K562 (cell line): ENCODE measurements around the gene SCNN1B. TPM values are rescaled to one million over a fixed set of nuclear protein-coding genes. Genes with fewer than 3 reads are reported as not detected.

Source experiments
- ATAC-seq: fragments of 200-7000 bp; cut with Tn5 transposase; 3 replicates; pipeline ENCODE4 v1.9.1; 2020; ENCODE audit warnings: moderate library complexity
- BruUV-seq: library from RNA; stranded (reverse); fragments of 400-500 nt; replicated peaks from 2 replicates; lab custom pipeline; 2021; lab: Mats Ljungman, UMichigan
- CTCF ChIA-PET: fragments of 300-600 bp; formaldehyde crosslinking; extraction: SDS; loops from one replicate; lab custom pipeline; 2021; ENCODE audit warnings: low intra/inter-chr PET ratio; lab: Yijun Ruan, JAX
- POLR2A ChIA-PET: fragments of 300-600, 350-650 bp; sonication (Branson Sonifier 250); formaldehyde crosslinking; extraction: SDS; loops from one replicate; lab custom pipeline; 2021; ENCODE audit warnings: antibody characterized with exemption, inconsistent platforms; lab: Yijun Ruan, JAX
- DNase-seq, 4 experiments: peaks; one replicate each; pipeline versions ENCODE4 v3.0.0 to v3.0.0-alpha.2; 2011 to 2018; ENCODE audit warnings: low spot score in 3 of 4, mixed read lengths in 3 of 4; ENCODE audit errors: extremely low read depth in 1 of 4
- FAIRE-seq: peaks from 2 replicates; lab custom pipeline; 2011; peaks lifted over from hg19 to GRCh38; lab: Jason Lieb, UNC
- H2AFZ ChIP-seq: 2 replicates; pipeline ENCODE4 v1.6.0; 2011; ENCODE audit warnings: low read depth, low read length, control low read depth, inconsistent platforms
- H3K27ac ChIP-seq: fragments of 200-600 bp; 3 replicates; pipeline ENCODE4 v1.8.0; 2011; ENCODE audit warnings: low read depth, mild to moderate bottlenecking, control low read depth, inconsistent platforms, low read length, moderate library complexity, mixed read lengths; ENCODE audit errors: extremely low read depth
- H3K27me3 ChIP-seq, 2 experiments: fragments of 300-600 bp in 1 of 2; 2 replicates in 1 of 2; 3 replicates in 1 of 2; pipeline versions ENCODE4 v1.6.0 to v1.8.0; 2011; ENCODE audit warnings: inconsistent platforms in 2 of 2, low read length in 2 of 2, mild to moderate bottlenecking in 1 of 2, mixed read lengths in 1 of 2, moderate library complexity in 1 of 2; ENCODE audit not compliant: control insufficient read depth in 2 of 2, insufficient read depth in 2 of 2
- H3K36me3 ChIP-seq: fragments of 300-600 bp; 3 replicates; pipeline ENCODE4 v1.8.0; 2011; ENCODE audit warnings: mild to moderate bottlenecking, low read length, inconsistent platforms; ENCODE audit not compliant: control insufficient read depth, insufficient read depth
- H3K4me1 ChIP-seq, 2 experiments: fragments of 200-600 bp in 1 of 2; replicated peaks in 1 of 2; 2 replicates in 1 of 2; 3 replicates in 1 of 2; pipeline versions ENCODE4 v1.5.1 to v1.8.0; 2011; ENCODE audit warnings: inconsistent platforms in 2 of 2, low read length in 2 of 2, mild to moderate bottlenecking in 1 of 2, mixed read lengths in 1 of 2, moderate library complexity in 1 of 2; ENCODE audit not compliant: control insufficient read depth in 2 of 2, insufficient read depth in 2 of 2
- H3K4me2 ChIP-seq: 2 replicates; pipeline ENCODE4 v1.6.1; 2011; ENCODE audit warnings: low read length, control low read depth, inconsistent platforms, mixed read lengths; ENCODE audit not compliant: insufficient read depth
- H3K4me3 ChIP-seq: fragments of 200-600 bp; sonication (generic), shearing (Covaris generic); 2 replicates; pipeline ENCODE4 v1.5.1; 2016; ENCODE audit warnings: control low read depth, inconsistent platforms
- H3K79me2 ChIP-seq: fragments of 200-600 bp; 3 replicates; pipeline ENCODE4 v1.8.0; 2011; ENCODE audit warnings: low read length, inconsistent platforms; ENCODE audit not compliant: control insufficient read depth, insufficient read depth
- H3K9ac ChIP-seq, 2 experiments: 2 replicates each; pipeline versions ENCODE4 v1.6.0 to v1.6.1; 2011; ENCODE audit warnings: low read depth in 2 of 2, low read length in 2 of 2, control low read depth in 1 of 2, inconsistent platforms in 1 of 2, mild to moderate bottlenecking in 1 of 2, mixed read lengths in 1 of 2; ENCODE audit not compliant: insufficient read depth in 1 of 2
- H3K9me1 ChIP-seq: one replicate; pipeline ENCODE4 v1.6.0; 2011; ENCODE audit warnings: inconsistent platforms, mild to moderate bottlenecking, low read length, moderate library complexity; ENCODE audit not compliant: control insufficient read depth, insufficient read depth
- H3K9me3 ChIP-seq: replicated peaks from 2 replicates; pipeline ENCODE4 v1.5.1; 2011; ENCODE audit warnings: low read depth, low read length, inconsistent platforms; ENCODE audit not compliant: control insufficient read depth, insufficient read depth
- H4K20me1 ChIP-seq: replicated peaks from 2 replicates; pipeline ENCODE4 v1.6.1; 2011; ENCODE audit warnings: low read length, inconsistent platforms, mixed read lengths; ENCODE audit not compliant: control insufficient read depth, insufficient read depth
- FOXA1 ChIP-seq: fragments of 450-650 bp; IDR thresholded peaks from 2 replicates; pipeline ENCODE4 v1.6.1; 2016; ENCODE audit warnings: mild to moderate bottlenecking, borderline replicate concordance
- HDGF ChIP-seq: fragments of 450-650 bp; IDR thresholded peaks from 2 replicates; pipeline ENCODE4 v1.6.1; 2016
- ILK ChIP-seq: fragments of 450-650 bp; IDR thresholded peaks from 2 replicates; pipeline ENCODE4 v1.6.1; 2016; ENCODE audit warnings: missing genetic modification characterization, low read depth, mild to moderate bottlenecking, missing compliant biosample characterization, moderate library complexity, borderline replicate concordance
- L3MBTL2 ChIP-seq: fragments of 450-650 bp; IDR thresholded peaks from 2 replicates; pipeline ENCODE4 v1.6.1; 2016; ENCODE audit warnings: mild to moderate bottlenecking, moderate library complexity
- MYC ChIP-seq, 2 experiments: fragments of 250-450 bp in 1 of 2; sonication (Bioruptor Pico) in 1 of 2; IDR thresholded peaks; 2 replicates each; pipeline versions ENCODE4 v1.5.1 to v1.6.1; 2012 to 2021; ENCODE audit warnings: low read depth in 2 of 2, borderline replicate concordance in 1 of 2, improper control_type of control experiment in 1 of 2, low read length in 1 of 2, mild to moderate bottlenecking in 1 of 2, moderate library complexity in 1 of 2
- PHF21A ChIP-seq: fragments of 450-650 bp; IDR thresholded peaks from 2 replicates; pipeline ENCODE4 v1.6.1; 2017; ENCODE audit warnings: low read depth, borderline replicate concordance
- SPI1 ChIP-seq: IDR thresholded peaks from 2 replicates; pipeline ENCODE4 v1.6.1; 2011; ENCODE audit warnings: low read depth, low read length, control low read depth, borderline replicate concordance
- SRSF3 ChIP-seq: fragments of 200-400 bp; formaldehyde crosslinking; IDR thresholded peaks from 2 replicates; pipeline ENCODE4 v1.6.1; 2016; ENCODE audit warnings: mild to moderate bottlenecking, low read length, moderate library complexity; ENCODE audit not compliant: insufficient read depth
- TEAD4 ChIP-seq, 2 experiments: sonication (generic) in 1 of 2; formaldehyde crosslinking in 1 of 2; IDR thresholded peaks; 2 replicates each; pipeline versions ENCODE4 v1.6.1 to v1.8.0; 2012 to 2022; ENCODE audit warnings: borderline replicate concordance in 1 of 2, inconsistent platforms in 1 of 2, low read length in 1 of 2, mild to moderate bottlenecking in 1 of 2, missing genetic modification reagents in 1 of 2
- ZBTB8A ChIP-seq: fragments of 450-650 bp; IDR thresholded peaks from 2 replicates; pipeline ENCODE4 v1.6.1; 2018; ENCODE audit warnings: mild to moderate bottlenecking, moderate library complexity; ENCODE audit not compliant: partially characterized antibody
- ZBTB9 ChIP-seq: fragments of 450-650 bp; formaldehyde crosslinking; IDR thresholded peaks from 2 replicates; pipeline ENCODE4 v1.4.0; 2020; ENCODE audit warnings: mild to moderate bottlenecking, moderate library complexity
- ZNF24 ChIP-seq: fragments of 450-650 bp; IDR thresholded peaks from 2 replicates; pipeline ENCODE4 v1.6.1; 2016
- ZNF274 ChIP-seq: IDR thresholded peaks from 2 replicates; pipeline ENCODE4 v1.6.1; 2011; ENCODE audit warnings: low read depth, mild to moderate bottlenecking, low read length, moderate library complexity, borderline replicate concordance
- ZNF740 ChIP-seq, 3 experiments: fragments of 200-800 bp in 1 of 3; sonication (Bioruptor generic) in 1 of 3; sonication (generic) in 1 of 3; formaldehyde crosslinking in 1 of 3; IDR thresholded peaks; 2 replicates each; pipeline versions ENCODE4 v1.6.1 to v1.8.0; 2016 to 2022; ENCODE audit warnings: mild to moderate bottlenecking in 2 of 3, missing compliant biosample characterization in 2 of 3, missing genetic modification characterization in 2 of 3, missing genetic modification reagents in 1 of 3
- WGBS: fragments of 100-300 bp; shearing (Covaris generic); methylation state at CpG from one replicate; pipeline ENCODE4 v1.1.6; 2016; ENCODE audit warnings: low coverage, mixed read lengths; ENCODE audit not compliant: insufficient coverage; ENCODE audit errors: missing lambda C conversion rate; 5-methylcytosine and 5-hydroxymethylcytosine counted together
- in situ Hi-C: fragments of 300-500 bp; cut with MboI; formaldehyde crosslinking; loops from 4 replicates; pipeline ENCODE4 v1.15.0; 2018; ENCODE audit warnings: inconsistent platforms, mixed read lengths
- intact Hi-C: fragments of 100-400 bp; cut with micrococcal nuclease; formaldehyde crosslinking; loops from 2 replicates; pipeline ENCODE4 v1.14.2; 2022
- polyA plus RNA-seq, 8 experiments: library from polyadenylated mRNA; depleted of rRNA in 4 of 8; stranded (reverse) in 5 of 8; unstranded in 3 of 8; fragments of >200 nt; fragmentation: Nextera tagmentation in 2 of 8; fragmentation: Illumina TruSeq in 1 of 8; extraction: Ambion mirVana in 2 of 8; extraction: Trizol in 1 of 8; gene quantifications; 2 replicates each; pipeline versions ENCODE4 v1.2.1 to v1.2.3, GENCODE V29; 2011 to 2014; ENCODE audit warnings: inconsistent platforms in 1 of 8, missing spikeins in 1 of 8
- total RNA-seq, 7 experiments: library from RNA; depleted of rRNA in 6 of 7; stranded (reverse); fragments of >200 nt in 6 of 7; fragmentation: Illumina TruSeq in 2 of 7; extraction: Trizol in 2 of 7; gene quantifications; 2 replicates each; pipeline versions ENCODE4 v1.2.1 to v1.2.3, GENCODE V29; 2011 to 2021; ENCODE audit warnings: low replicate concordance in 1 of 7
- TF ChIP-seq, protein P1 (sequence below): fragments of 250-450 bp; sonication (Bioruptor Pico); IDR thresholded peaks from 2 replicates; pipeline ENCODE4 v1.8.0; 2022; ENCODE audit warnings: inconsistent platforms, mild to moderate bottlenecking, moderate library complexity, borderline replicate concordance

SCNN1B gene
- total and polyA plus RNA-seq, 9 of the 15 experiments (the other 6 are each of a cell fraction or from before 2014, with no cell fraction given), result not detected

GRCh38 chr16:23409522-23409921, 107.4 kb downstream of the SCNN1B start:
- H3K27me3 ChIP-seq, result no peaks in the 10 kb centered on the region
- DNase-seq (no peak), FAIRE-seq (no peak), ATAC-seq (no peak)
- H4K20me1 ChIP-seq, result no peaks in the 10 kb centered on the region; the same call in 1 of the 2 replicates
- intact Hi-C loops (no loop called here), in situ Hi-C loops (no loop called here)
- H3K4me2 ChIP-seq, result no peak overlapping the region
- peaks cover 61% of the 10 kb centered on the region; the same call in 2 of the 3 replicates for H3K36me3 ChIP-seq
- H3K9me3 ChIP-seq, result no peaks in the 10 kb centered on the region
- no peak overlapping the region for H3K9ac ChIP-seq
- H3K9me1 ChIP-seq, result no peaks in the 10 kb centered on the region
- H3K4me3 ChIP-seq, result no peak overlapping the region
- no peaks in the 10 kb centered on the region for H3K4me1 ChIP-seq
- no TSS peak for BruUV-seq
- no peak overlapping the region for H3K27ac ChIP-seq
- CTCF ChIA-PET, result no interaction called here
- 74% methylated on average over 2 of the region's 2 CpGs for WGBS
- H2AFZ ChIP-seq, result no peak overlapping the region
- POLR2A ChIA-PET, result interaction anchor here (0.7 kb wide), 1 partner anchor 102 kb away, joined by 3 read pairs; no protein-coding TSS in a partner anchor
- H3K79me2 ChIP-seq, result no peaks in the 10 kb centered on the region
- TF ChIP-seq ILK (tag), result no peak
- TF ChIP-seq, protein P1, sequence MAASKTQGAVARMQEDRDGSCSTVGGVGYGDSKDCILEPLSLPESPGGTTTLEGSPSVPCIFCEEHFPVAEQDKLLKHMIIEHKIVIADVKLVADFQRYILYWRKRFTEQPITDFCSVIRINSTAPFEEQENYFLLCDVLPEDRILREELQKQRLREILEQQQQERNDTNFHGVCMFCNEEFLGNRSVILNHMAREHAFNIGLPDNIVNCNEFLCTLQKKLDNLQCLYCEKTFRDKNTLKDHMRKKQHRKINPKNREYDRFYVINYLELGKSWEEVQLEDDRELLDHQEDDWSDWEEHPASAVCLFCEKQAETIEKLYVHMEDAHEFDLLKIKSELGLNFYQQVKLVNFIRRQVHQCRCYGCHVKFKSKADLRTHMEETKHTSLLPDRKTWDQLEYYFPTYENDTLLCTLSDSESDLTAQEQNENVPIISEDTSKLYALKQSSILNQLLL (CRISPR knock-in tag), result no peak
- no peak for TF ChIP-seq ZNF24
- no peak for TF ChIP-seq SRSF3
- TF ChIP-seq PHF21A, result no peak
- TF ChIP-seq ZNF740 (CRISPR knock-in tag; IDR thresholded peaks at IDR 0.05), result no peak
- TF ChIP-seq ZNF740 (tag; IDR thresholded peaks at IDR 0.05), result no peak
- TF ChIP-seq ZBTB8A, result no peak
- no peak for TF ChIP-seq ZBTB9
- TF ChIP-seq TEAD4 (IDR thresholded peaks at IDR 0.05; ENCODE audit: low read length), result no peak
- TF ChIP-seq TEAD4 (CRISPR knock-in tag; IDR thresholded peaks at IDR 0.05; ENCODE audit: borderline replicate concordance), result no peak
- TF ChIP-seq ZNF274, result no peak
- no peak for TF ChIP-seq MYC (IDR thresholded peaks at IDR 0.05; ENCODE audit: low read depth, low read length)
- no peak for TF ChIP-seq MYC (CRISPR knock-in tag; IDR thresholded peaks at IDR 0.05; ENCODE audit: borderline replicate concordance, low read depth)
- TF ChIP-seq FOXA1, result no peak
- no peak for TF ChIP-seq SPI1
- no peak for TF ChIP-seq HDGF
- no peak for TF ChIP-seq L3MBTL2
